BE2C (cell line): ENCODE results near the gene SPATA25.
A peak's percentile ranks its signal among the peaks of the same experiment; 100 is the strongest.
"Not testable (repeated sequence)": the region's sequence is repeated elsewhere in the genome, so short reads cannot be mapped to it uniquely, and the experiment has no call there.

Experiments
- DNase-seq: peaks from one replicate; pipeline ENCODE4 v3.0.0-alpha.2; 2020
- H3K27me3 ChIP-seq: fragments of 250-450 bp; sonication (Bioruptor Pico); 2 replicates; pipeline ENCODE4 v1.5.1; 2020; ENCODE audit warnings: mild to moderate bottlenecking
- H3K36me3 ChIP-seq: fragments of 250-450 bp; sonication (Bioruptor Pico); 2 replicates; pipeline ENCODE4 v1.5.1; 2020; ENCODE audit warnings: mild to moderate bottlenecking
- H3K4me1 ChIP-seq: fragments of 250-450 bp; sonication (Bioruptor Pico); 2 replicates; pipeline ENCODE4 v1.5.1; 2020
- H3K4me3 ChIP-seq: 2 replicates; pipeline ENCODE4 v1.5.1; 2011; ENCODE audit warnings: low read depth, low read length
- H3K9me3 ChIP-seq: fragments of 250-450 bp; sonication (Bioruptor Pico); 2 replicates; pipeline ENCODE4 v1.5.1; 2020
- TF ChIP-seq, protein P1 (sequence below): IDR thresholded peaks from 2 replicates; pipeline ENCODE4 v1.5.1; 2012; ENCODE audit warnings: mild to moderate bottlenecking, low read depth, low read length

Gene SPATA25

DNA sequence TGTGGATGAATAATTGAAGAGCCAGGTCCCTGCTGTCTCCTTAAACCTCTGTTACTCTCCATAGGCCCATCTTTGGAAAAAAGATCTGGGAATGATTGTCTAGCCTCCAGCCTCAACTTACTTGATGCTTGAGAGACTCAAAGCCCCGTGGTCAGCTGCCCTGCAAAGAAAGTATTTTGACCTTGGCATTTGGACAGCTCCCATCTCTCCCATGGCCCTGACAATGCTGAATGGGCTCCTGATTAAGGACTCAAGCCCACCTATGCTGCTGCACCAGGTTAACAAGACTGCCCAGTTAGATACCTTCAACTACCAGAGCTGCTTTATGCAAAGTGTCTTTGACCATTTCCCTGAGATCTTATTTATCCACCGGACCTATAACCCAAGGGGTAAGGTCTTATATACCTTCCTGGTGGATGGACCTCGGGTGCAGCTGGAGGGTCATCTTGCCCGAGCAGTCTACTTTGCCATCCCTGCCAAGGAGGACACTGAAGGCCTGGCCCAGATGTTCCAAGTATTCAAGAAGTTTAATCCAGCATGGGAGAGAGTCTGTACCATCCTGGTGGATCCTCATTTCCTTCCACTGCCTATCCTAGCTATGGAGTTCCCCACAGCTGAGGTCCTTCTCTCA lies 4.8 kb downstream of the SPATA25 start:
- TF ChIP-seq, protein P1, sequence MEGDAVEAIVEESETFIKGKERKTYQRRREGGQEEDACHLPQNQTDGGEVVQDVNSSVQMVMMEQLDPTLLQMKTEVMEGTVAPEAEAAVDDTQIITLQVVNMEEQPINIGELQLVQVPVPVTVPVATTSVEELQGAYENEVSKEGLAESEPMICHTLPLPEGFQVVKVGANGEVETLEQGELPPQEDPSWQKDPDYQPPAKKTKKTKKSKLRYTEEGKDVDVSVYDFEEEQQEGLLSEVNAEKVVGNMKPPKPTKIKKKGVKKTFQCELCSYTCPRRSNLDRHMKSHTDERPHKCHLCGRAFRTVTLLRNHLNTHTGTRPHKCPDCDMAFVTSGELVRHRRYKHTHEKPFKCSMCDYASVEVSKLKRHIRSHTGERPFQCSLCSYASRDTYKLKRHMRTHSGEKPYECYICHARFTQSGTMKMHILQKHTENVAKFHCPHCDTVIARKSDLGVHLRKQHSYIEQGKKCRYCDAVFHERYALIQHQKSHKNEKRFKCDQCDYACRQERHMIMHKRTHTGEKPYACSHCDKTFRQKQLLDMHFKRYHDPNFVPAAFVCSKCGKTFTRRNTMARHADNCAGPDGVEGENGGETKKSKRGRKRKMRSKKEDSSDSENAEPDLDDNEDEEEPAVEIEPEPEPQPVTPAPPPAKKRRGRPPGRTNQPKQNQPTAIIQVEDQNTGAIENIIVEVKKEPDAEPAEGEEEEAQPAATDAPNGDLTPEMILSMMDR, result no peak
- Histone ChIP-seq H3K4me1 (no peaks in the 10 kb centered on the region; the same call in 1 of the 2 replicates), H3K9me3 (no peaks in the 10 kb centered on the region), H3K4me3 (no peak overlapping the region), H3K27me3 (no peaks in the 10 kb centered on the region), H3K36me3 (peaks cover 17% of the 10 kb centered on the region)
- no peak for DNase-seq

DNA sequence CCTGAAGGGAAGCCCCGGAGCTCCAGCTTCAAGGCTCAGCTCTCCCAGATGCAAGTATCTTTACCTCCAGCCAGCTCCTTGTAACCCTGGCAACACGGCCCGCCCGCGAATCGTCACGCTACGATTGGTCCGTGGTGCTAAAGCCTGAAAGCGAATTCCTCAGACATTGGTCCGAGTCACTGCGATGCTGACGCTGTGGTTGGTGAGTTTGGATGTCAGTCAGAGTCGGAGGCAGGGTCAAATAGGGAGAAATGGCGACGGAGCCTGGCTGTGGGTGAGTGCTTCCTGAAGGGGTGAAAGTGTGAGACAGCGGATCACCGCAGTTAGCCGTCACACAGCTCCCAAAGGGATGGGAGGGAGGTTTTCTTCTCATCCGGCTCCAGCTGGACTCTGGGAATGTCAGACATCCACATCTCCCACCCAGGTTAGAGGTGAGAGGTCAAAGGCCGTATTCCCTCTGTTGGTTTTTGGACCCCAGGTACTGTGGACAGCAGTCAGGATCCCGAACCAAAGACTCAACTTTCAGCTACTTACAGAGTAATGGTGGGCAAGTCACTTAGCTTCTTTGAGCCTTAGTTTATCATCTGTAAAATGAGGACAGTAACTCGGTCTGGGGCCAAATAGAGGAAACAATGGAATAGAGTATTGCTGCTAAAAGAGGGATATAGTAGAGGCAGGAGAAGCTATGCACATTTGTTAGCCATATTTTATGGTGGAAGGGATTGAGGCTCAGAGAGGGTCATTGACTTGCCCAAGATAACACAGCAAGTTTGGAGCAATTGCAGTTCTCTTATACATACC lies 6.2 kb downstream of the SPATA25 start, which contains the start of gene ZSWIM1:
ZSWIM1 (plus strand) TSS at position 240 of the 801 bp plus-strand sequence. CDS start 1,366 bp downstream, outside the sequence.
- peaks cover 17% of the 10 kb centered on the region for H3K36me3 ChIP-seq
- H3K4me1 ChIP-seq, result no peaks in the 10 kb centered on the region; the same call in 1 of the 2 replicates
- TF ChIP-seq, protein P1, result no peak
- no peaks in the 10 kb centered on the region for H3K27me3 ChIP-seq
- H3K9me3 ChIP-seq, result no peaks in the 10 kb centered on the region
- peak within 1 kb of the TSS; percentile 99 for H3K4me3 ChIP-seq
- DNase-seq, result peak; percentile 99

DNA sequence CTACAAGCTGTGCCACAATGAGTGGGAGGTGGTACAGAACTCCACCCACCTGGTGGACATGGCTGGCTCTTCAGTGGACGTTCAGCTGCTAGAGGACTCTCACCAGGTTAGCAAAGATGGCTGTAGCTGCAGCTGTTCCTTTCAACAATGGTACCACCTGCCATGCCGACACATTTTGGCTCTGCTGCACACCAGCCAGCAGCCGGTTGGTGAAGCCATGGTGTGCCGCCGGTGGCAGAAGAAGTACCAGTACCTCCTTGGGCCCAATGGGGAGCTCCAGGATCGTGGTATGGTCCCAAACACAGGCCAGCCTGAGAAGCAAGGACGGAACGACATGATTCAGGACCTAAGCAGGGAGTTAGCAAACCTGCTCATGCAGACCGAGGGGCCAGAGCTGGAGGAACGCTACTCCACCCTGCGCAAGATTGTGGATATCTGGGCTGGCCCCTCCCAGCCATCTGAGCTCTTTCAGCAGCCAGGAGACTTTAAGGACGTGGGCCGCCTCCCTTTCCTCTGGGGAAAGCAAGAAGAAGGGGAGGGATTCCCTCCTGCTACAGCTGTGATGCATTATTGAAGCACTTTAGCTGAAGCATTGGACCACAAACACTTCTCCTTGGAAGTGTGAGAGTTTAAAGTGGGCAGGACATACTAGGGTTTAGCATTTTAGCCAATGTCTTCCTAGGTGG lies 9.2 kb downstream of the SPATA25 start:
- H3K4me3 ChIP-seq, result no peak overlapping the region
- H3K27me3 ChIP-seq, result no peaks in the 10 kb centered on the region
- H3K36me3 ChIP-seq, result peaks cover 8% of the 10 kb centered on the region
- TF ChIP-seq, protein P1, result no peak
- no peaks in the 10 kb centered on the region; the same call in 1 of the 2 replicates for H3K4me1 ChIP-seq
- H3K9me3 ChIP-seq, result no peaks in the 10 kb centered on the region
- DNase-seq, result no peak

DNA sequence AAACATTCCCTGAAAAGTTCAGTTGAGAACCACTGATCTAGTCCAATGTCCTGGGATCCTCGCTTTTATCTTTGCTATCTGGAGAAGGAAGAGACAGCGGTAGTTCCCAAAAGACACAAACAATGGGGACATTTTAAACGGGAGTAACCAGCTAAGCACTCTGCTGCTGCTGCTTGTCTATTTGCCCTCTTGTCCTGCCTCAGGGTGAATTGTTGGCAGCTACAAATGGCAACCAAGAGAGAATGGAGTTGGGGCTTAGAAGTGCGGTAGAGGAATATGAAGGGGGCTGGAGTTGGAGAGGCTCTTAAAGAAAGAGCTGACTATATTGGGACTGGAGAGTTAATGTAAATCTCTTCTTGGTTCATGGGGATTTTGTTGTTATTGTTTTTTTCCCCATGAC lies 12.8 kb downstream of the SPATA25 start:
- no peaks in the 10 kb centered on the region for H3K9me3 ChIP-seq
- H3K27me3 ChIP-seq, result no peaks in the 10 kb centered on the region
- H3K36me3 ChIP-seq, result no peaks in the 10 kb centered on the region
- no peak for DNase-seq
- no peak overlapping the region for H3K4me3 ChIP-seq
- no peaks in the 10 kb centered on the region for H3K4me1 ChIP-seq
- TF ChIP-seq, protein P1, result no peak

DNA sequence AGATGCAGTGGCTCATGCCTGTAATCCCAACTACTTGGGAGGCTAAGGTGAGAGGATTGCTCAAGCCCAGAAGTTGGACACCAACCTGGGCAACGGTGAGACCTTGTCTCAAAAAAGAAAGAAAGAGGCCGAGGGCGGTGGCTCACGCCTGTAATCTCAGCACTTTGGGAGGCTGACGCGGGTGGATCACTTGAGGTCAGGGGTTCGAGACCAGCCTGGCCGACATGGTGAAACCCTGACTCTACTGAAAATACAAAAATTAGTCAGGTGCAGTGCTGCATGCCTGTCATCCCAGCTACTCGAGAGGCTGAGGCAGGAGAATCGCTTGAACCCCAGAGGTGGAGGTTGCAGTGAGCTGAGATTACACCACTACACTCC lies 13.3 kb downstream of the SPATA25 start:
- not testable (repeated sequence) for H3K27me3 ChIP-seq, H3K4me3 ChIP-seq, H3K36me3 ChIP-seq, H3K9me3 ChIP-seq, DNase-seq, H3K4me1 ChIP-seq

DNA sequence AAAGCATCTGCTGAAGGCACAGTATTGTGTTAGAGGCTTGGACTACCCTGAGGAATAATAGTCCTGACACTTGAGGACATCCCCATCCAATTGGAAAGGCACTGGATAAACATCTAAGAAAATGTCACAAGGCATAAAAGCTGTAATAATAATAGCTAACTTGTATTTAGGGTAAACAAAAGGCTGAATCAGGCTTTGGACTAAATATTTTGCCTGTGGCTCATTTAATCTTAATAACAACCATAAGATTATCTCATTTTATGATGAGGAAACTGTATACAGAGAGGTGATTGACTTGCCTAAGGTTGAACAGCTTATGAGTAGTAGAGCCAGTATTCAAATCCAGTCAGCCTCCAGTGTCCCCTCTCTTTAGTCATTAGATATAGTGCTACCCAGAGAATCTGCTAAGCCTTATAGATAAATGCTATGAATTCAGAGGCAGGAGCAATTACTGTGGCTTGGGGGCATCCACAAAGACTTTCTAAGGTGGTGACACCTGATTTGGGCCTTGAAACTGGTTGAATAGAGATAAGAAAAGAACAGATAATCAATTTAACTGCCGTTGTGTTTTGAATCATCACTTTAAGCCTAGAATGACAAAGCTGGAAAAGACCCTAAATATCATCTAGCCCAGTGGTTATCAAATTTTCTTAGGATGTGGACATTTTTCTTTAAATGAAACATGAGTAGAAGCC lies 13.9 kb downstream of the SPATA25 start:
- H3K36me3 ChIP-seq, result no peaks in the 10 kb centered on the region
- H3K4me1 ChIP-seq, result no peaks in the 10 kb centered on the region
- no peak overlapping the region for H3K4me3 ChIP-seq
- TF ChIP-seq, protein P1, result no peak
- H3K27me3 ChIP-seq, result no peaks in the 10 kb centered on the region
- no peak for DNase-seq
- H3K9me3 ChIP-seq, result no peaks in the 10 kb centered on the region
